SIG-M5 treated with dmso at 0.1 percent for 504 hours (cell line): ENCODE measurements around the gene SPOCD1.

Experiments used
- DNase-seq: peaks from one replicate; lab custom pipeline; 2025; ENCODE audit not compliant: unreplicated experiment; lab: John Stamatoyannopoulos, UW

The SPOCD1 gene

GRCh38 chr1:31788138-31788824 is 27.5 kb downstream of the SPOCD1 start:
- DNase-seq, result peak; percentile 88

- no peak for DNase-seq
Measured at GRCh38 chr1:31787786-31788137, 28.1 kb downstream of the SPOCD1 start.

- no peak for DNase-seq
Measured at GRCh38 chr1:31787261-31787660, 28.6 kb downstream of the SPOCD1 start.

GRCh38 chr1:31786366-31787060 is 29.3 kb downstream of the SPOCD1 start:
- DNase-seq, result no peak

GRCh38 chr1:31785947-31786290 is 29.9 kb downstream of the SPOCD1 start:
- no peak for DNase-seq

GRCh38 chr1:31785020-31785946 is 30.5 kb downstream of the SPOCD1 start:
- no peak for DNase-seq

- no peak for DNase-seq
Measured at GRCh38 chr1:31784356-31785019, 31.3 kb downstream of the SPOCD1 start.

GRCh38 chr1:31783846-31784245 is 32.0 kb downstream of the SPOCD1 start:
- DNase-seq, result no peak

GRCh38 chr1:31782421-31783410 is 33.1 kb downstream of the SPOCD1 start:
- DNase-seq, result no peak

- DNase-seq, result no peak
Measured at GRCh38 chr1:31781756-31782371, 34.0 kb downstream of the SPOCD1 start.

- DNase-seq, result no peak
Measured at GRCh38 chr1:31781138-31781755, 34.6 kb downstream of the SPOCD1 start.

- no peak for DNase-seq
Measured at GRCh38 chr1:31780632-31781031, 35.2 kb downstream of the SPOCD1 start.

GRCh38 chr1:31779687-31780086 is 36.1 kb downstream of the SPOCD1 start:
- DNase-seq, result no peak

- no peak for DNase-seq
Measured at GRCh38 chr1:31778763-31779488, 36.9 kb downstream of the SPOCD1 start.

- DNase-seq, result no peak
Measured at GRCh38 chr1:31776516-31776915, 39.3 kb downstream of the SPOCD1 start.

- DNase-seq, result no peak
Measured at GRCh38 chr1:31776032-31776431, 39.8 kb downstream of the SPOCD1 start.

GRCh38 chr1:31775210-31775999 is 40.4 kb downstream of the SPOCD1 start:
- DNase-seq, result no peak

GRCh38 chr1:31774495-31774894 is 41.3 kb downstream of the SPOCD1 start:
- no peak for DNase-seq
